ENCODE data around the gene CENPP.

DNA sequence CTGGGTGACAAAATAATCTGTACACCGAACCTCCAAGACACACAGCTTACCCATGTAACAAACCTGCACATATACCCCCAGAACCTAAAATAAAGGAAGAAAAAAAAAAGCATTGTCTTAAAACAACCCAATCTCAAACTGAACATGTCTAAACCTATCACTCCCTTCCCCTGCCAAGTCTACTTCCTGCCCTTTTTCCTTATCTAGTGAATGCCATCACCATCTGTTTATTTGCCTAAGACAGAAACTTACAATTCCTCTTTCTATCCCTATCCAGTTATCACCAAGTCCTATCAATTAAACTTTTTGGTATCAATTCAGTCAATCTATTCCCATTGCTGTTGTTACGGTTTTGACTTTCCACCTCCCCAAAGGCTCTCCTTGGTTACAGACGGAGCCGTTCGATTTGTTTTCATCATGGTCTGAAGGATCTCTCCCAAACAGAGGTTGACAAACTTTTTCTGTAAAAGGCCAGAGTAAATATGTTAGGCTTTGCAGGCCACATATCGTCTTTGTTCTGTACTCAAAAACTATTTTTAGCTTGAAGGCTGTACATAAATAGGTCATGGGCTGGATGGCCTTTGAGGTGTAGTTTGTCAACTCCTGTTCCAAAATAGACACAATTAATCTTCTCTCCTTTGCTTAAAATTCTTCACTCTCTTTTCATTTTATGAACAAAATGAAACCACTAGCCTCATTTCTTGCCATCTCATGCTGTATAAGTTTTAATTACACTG lies 12.7 kb upstream of the CENPP start:
- TF ChIP-seq, protein P1, sequence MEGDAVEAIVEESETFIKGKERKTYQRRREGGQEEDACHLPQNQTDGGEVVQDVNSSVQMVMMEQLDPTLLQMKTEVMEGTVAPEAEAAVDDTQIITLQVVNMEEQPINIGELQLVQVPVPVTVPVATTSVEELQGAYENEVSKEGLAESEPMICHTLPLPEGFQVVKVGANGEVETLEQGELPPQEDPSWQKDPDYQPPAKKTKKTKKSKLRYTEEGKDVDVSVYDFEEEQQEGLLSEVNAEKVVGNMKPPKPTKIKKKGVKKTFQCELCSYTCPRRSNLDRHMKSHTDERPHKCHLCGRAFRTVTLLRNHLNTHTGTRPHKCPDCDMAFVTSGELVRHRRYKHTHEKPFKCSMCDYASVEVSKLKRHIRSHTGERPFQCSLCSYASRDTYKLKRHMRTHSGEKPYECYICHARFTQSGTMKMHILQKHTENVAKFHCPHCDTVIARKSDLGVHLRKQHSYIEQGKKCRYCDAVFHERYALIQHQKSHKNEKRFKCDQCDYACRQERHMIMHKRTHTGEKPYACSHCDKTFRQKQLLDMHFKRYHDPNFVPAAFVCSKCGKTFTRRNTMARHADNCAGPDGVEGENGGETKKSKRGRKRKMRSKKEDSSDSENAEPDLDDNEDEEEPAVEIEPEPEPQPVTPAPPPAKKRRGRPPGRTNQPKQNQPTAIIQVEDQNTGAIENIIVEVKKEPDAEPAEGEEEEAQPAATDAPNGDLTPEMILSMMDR (IDR thresholded peaks at IDR 0.05) = no peak
- TF ChIP-seq POLR2A (IDR thresholded peaks at IDR 0.05) = no peak

Data from vagina (tissue), 2 donors.